ENCODE data around the gene E2F4. TPM values are rescaled to one million over a fixed set of nuclear protein-coding genes. Genes with fewer than 3 reads are reported as not detected.

Gene E2F4
- total and polyA plus RNA-seq, 2 of the 8 experiments (the other 6 are each of a cell fraction or from before 2014, with no cell fraction given), result 79.9 to 157 TPM

DNA sequence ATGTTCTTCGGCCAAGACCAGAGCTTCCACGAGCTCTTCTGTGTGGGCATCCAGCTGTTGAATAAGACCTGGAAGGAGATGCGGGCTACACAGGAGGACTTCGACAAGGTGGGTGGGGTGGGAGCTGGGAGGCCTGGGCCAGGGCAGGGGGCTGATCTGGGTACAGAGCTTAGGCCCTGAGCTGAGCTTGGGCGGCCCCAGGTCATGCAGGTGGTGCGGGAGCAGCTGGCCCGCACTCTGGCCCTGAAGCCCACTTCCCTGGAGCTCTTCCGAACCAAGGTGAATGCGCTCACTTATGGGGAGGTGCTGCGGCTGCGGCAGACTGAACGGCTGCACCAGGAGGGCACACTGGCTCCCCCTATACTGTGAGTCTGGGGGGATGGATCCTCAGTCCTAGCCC, 10.5 kb downstream of the E2F4 start (continued):
- no peak for TF ChIP-seq EP300 (IDR thresholded peaks at IDR 0.05; ENCODE audit: borderline replicate concordance in 1 of 2, low read depth in 2 of 2, low read length in 2 of 2)
- TF ChIP-seq KDM4A (IDR thresholded peaks at IDR 0.05; ENCODE audit: low read depth, low read length, severe bottlenecking), result no peak
- TF ChIP-seq SRF (IDR thresholded peaks at IDR 0.05; ENCODE audit: low read depth, low read length), result no peak
- TF ChIP-seq SIRT6 (IDR thresholded peaks at IDR 0.05; ENCODE audit: low read length), result no peak
- no peak for TF ChIP-seq CEBPB (IDR thresholded peaks at IDR 0.05; ENCODE audit: low read depth, low read length)
- TF ChIP-seq TBP (IDR thresholded peaks at IDR 0.05; ENCODE audit: low read depth, low read length), result no peak
